HepG2 (cell line): ENCODE results near the gene ZNF174. TPM values are rescaled to one million over a fixed set of nuclear protein-coding genes. Genes with fewer than 3 reads are reported as not detected.

ENCODE experiments used
- ATAC-seq: fragments of 200-7000 bp; cut with Tn5 transposase; 3 replicates; pipeline ENCODE4 v1.9.1; 2020; ENCODE audit warnings: mild to moderate bottlenecking, moderate library complexity
- BruUV-seq: library from RNA; stranded (reverse); fragments of 400-500 nt; replicated peaks from 2 replicates; lab custom pipeline; 2021; lab: Mats Ljungman, UMichigan
- CTCF ChIA-PET: fragments of 300-600 bp; formaldehyde crosslinking; extraction: SDS; loops from one replicate; lab custom pipeline; 2021; ENCODE audit warnings: low total read pairs, inconsistent platforms, low intra/inter-chr PET ratio; lab: Yijun Ruan, JAX
- POLR2A ChIA-PET: fragments of 350-600 bp; sonication (Branson Sonifier 250); formaldehyde crosslinking; loops from one replicate; lab custom pipeline; 2020; ENCODE audit warnings: antibody characterized with exemption, inconsistent platforms; lab: Yijun Ruan, JAX
- DNase-seq: peaks from one replicate; pipeline ENCODE4 v3.0.0-alpha.2; 2015; ENCODE audit warnings: low spot score
- FAIRE-seq: peaks from 3 replicates; lab custom pipeline; 2011; peaks lifted over from hg19 to GRCh38; lab: Jason Lieb, UNC
- H2AFZ ChIP-seq: one replicate; pipeline ENCODE4 v1.6.1; 2011; ENCODE audit warnings: low read length, inconsistent platforms
- H3K27ac ChIP-seq: fragments of 300-600 bp; 3 replicates; pipeline ENCODE4 v1.8.0; 2011; ENCODE audit warnings: mixed run types, mild to moderate bottlenecking, mixed read lengths, low read length, inconsistent platforms; ENCODE audit not compliant: insufficient read depth; ENCODE audit errors: extremely low read length
- H3K27me3 ChIP-seq, 2 experiments: fragments of 200-600 bp in 1 of 2; 2 replicates in 1 of 2; 3 replicates in 1 of 2; pipeline versions ENCODE4 v1.6.0 to v1.8.0; 2011; ENCODE audit warnings: low read length in 2 of 2, mild to moderate bottlenecking in 2 of 2, moderate library complexity in 2 of 2, inconsistent platforms in 1 of 2; ENCODE audit not compliant: insufficient read depth in 2 of 2, control insufficient read depth in 1 of 2
- H3K36me3 ChIP-seq, 2 experiments: fragments of 200-600 bp in 1 of 2; replicated peaks in 1 of 2; 2 replicates in 1 of 2; 3 replicates in 1 of 2; pipeline versions ENCODE4 v1.5.1 to v1.8.0; 2011; ENCODE audit warnings: low read length in 2 of 2, inconsistent platforms in 1 of 2; ENCODE audit not compliant: insufficient read depth in 2 of 2, control insufficient read depth in 1 of 2
- H3K4me1 ChIP-seq: 2 replicates; pipeline ENCODE4 v1.5.1; 2012; ENCODE audit warnings: low read length, inconsistent platforms; ENCODE audit not compliant: insufficient read depth
- H3K4me2 ChIP-seq: 2 replicates; pipeline ENCODE4 v1.6.0; 2011; ENCODE audit warnings: low read depth, low read length, inconsistent platforms
- H3K4me3 ChIP-seq, 3 experiments: fragments of 200-600 bp in 1 of 3; sonication (generic), shearing (Covaris generic) in 1 of 3; replicated peaks in 1 of 3; 2 replicates each; pipeline ENCODE4 v1.5.1; 2011 to 2016; ENCODE audit warnings: low read length in 3 of 3, inconsistent platforms in 2 of 3, low read depth in 2 of 3, mild to moderate bottlenecking in 2 of 3, control low read depth in 1 of 3, mixed read lengths in 1 of 3; ENCODE audit not compliant: insufficient read depth in 1 of 3
- H3K79me2 ChIP-seq: one replicate; pipeline ENCODE4 v1.6.1; 2011; ENCODE audit warnings: low read length, inconsistent platforms; ENCODE audit not compliant: insufficient read depth
- H3K9ac ChIP-seq: 2 replicates; pipeline ENCODE4 v1.6.0; 2011; ENCODE audit warnings: mild to moderate bottlenecking, low read depth, low read length, inconsistent platforms; ENCODE audit not compliant: insufficient read depth
- H3K9me3 ChIP-seq: 2 replicates; pipeline ENCODE4 v1.5.1; 2012; ENCODE audit warnings: mild to moderate bottlenecking, low read length
- H4K20me1 ChIP-seq: 2 replicates; pipeline ENCODE4 v1.6.0; 2011; ENCODE audit warnings: inconsistent platforms, mild to moderate bottlenecking, low read length, moderate library complexity; ENCODE audit not compliant: insufficient read depth
- AHR ChIP-seq: IDR thresholded peaks from 2 replicates; pipeline ENCODE4 v1.6.1; 2018; ENCODE audit warnings: missing genetic modification reagents, missing compliant biosample characterization
- EEA1 ChIP-seq: sonication (generic); formaldehyde crosslinking; IDR thresholded peaks from 2 replicates; pipeline ENCODE4 v1.5.1; 2020; ENCODE audit warnings: mild to moderate bottlenecking, missing genetic modification reagents, borderline replicate concordance
- ELK4 ChIP-seq: sonication (generic); formaldehyde crosslinking; IDR thresholded peaks from 2 replicates; pipeline ENCODE4 v1.9.0; 2021; ENCODE audit warnings: missing genetic modification reagents, borderline replicate concordance
- ETV5 ChIP-seq: IDR thresholded peaks from 2 replicates; pipeline ENCODE4 v1.6.1; 2018; ENCODE audit warnings: missing biosample characterization, missing genetic modification reagents, inconsistent platforms, borderline replicate concordance
- HMG20A ChIP-seq: IDR thresholded peaks from 2 replicates; pipeline ENCODE4 v1.6.1; 2016; ENCODE audit warnings: borderline replicate concordance
- HNF4G ChIP-seq, 2 experiments: sonication (generic) in 1 of 2; formaldehyde crosslinking in 1 of 2; IDR thresholded peaks; 2 replicates each; pipeline versions ENCODE4 v1.4.0 to v1.6.1; 2011 to 2020; ENCODE audit warnings: borderline replicate concordance in 2 of 2, low read depth in 2 of 2, mild to moderate bottlenecking in 2 of 2, low read length in 1 of 2, missing genetic modification reagents in 1 of 2, moderate library complexity in 1 of 2
- HNRNPL ChIP-seq: fragments of 200-400 bp; formaldehyde crosslinking; IDR thresholded peaks from 2 replicates; pipeline ENCODE4 v1.6.1; 2017; ENCODE audit warnings: mild to moderate bottlenecking, low read depth, low read length
- MNT ChIP-seq: fragments of 450-650 bp; IDR thresholded peaks from 2 replicates; pipeline ENCODE4 v1.6.1; 2016
- MTA1 ChIP-seq: sonication (generic); formaldehyde crosslinking; IDR thresholded peaks from 2 replicates; pipeline ENCODE4 v1.4.0; 2020; ENCODE audit warnings: missing genetic modification reagents, mild to moderate bottlenecking, borderline replicate concordance
- PCBP2 ChIP-seq: fragments of 200-400 bp; formaldehyde crosslinking; optimal IDR thresholded peaks from 2 replicates; pipeline ENCODE3; 2018; ENCODE audit warnings: low read length, low read depth; ENCODE audit not compliant: poor library complexity, severe bottlenecking
- SALL2 ChIP-seq: sonication (generic); formaldehyde crosslinking; IDR thresholded peaks from 2 replicates; pipeline ENCODE4 v1.8.1; 2023; ENCODE audit warnings: mild to moderate bottlenecking, missing genetic modification reagents, inconsistent platforms
- SUZ12 ChIP-seq: fragments of 150-350 bp; IDR thresholded peaks from 2 replicates; pipeline ENCODE4 v1.6.1; 2014; ENCODE audit warnings: low read depth, low read length
- ZFP91 ChIP-seq: sonication (generic); formaldehyde crosslinking; IDR thresholded peaks from 2 replicates; pipeline ENCODE4 v1.9.0; 2022; ENCODE audit warnings: missing genetic modification reagents, mild to moderate bottlenecking, borderline replicate concordance
- ZNF251 ChIP-seq: sonication (generic); formaldehyde crosslinking; IDR thresholded peaks from 2 replicates; pipeline ENCODE4 v1.9.0; 2021; ENCODE audit warnings: mild to moderate bottlenecking, missing genetic modification reagents
- ZNF558 ChIP-seq: sonication (generic); formaldehyde crosslinking; IDR thresholded peaks from 2 replicates; pipeline ENCODE4 v1.9.0; 2022; ENCODE audit warnings: mild to moderate bottlenecking, missing genetic modification reagents, borderline replicate concordance
- ZNF562 ChIP-seq: sonication (generic); formaldehyde crosslinking; IDR thresholded peaks from 2 replicates; pipeline ENCODE4 v1.8.0; 2022; ENCODE audit warnings: missing genetic modification reagents, borderline replicate concordance
- ZNF773 ChIP-seq: sonication (generic); formaldehyde crosslinking; IDR thresholded peaks from 2 replicates; pipeline ENCODE4 v1.4.0; 2020; ENCODE audit warnings: missing genetic modification reagents, borderline replicate concordance
- ZSCAN22 ChIP-seq: sonication (generic); formaldehyde crosslinking; IDR thresholded peaks from 2 replicates; pipeline ENCODE4 v1.4.0; 2020; ENCODE audit warnings: mild to moderate bottlenecking, missing genetic modification reagents
- WGBS: methylation state at CpG from one replicate; pipeline ENCODE4 v1.1.6; 2017; ENCODE audit warnings: low lambda C conversion rate; 5-methylcytosine and 5-hydroxymethylcytosine counted together
- in situ Hi-C: cut with HindIII; loops from 2 replicates; pipeline ENCODE4 v1.10.0; 2017; ENCODE audit warnings: low pct_unique_long_range_greater_than_20kb; ENCODE audit not compliant: extremely low pct_ligation_motif_present
- intact Hi-C: fragments of 100-400 bp; cut with micrococcal nuclease; formaldehyde crosslinking; loops from one replicate; pipeline ENCODE4 v1.10.0; 2022; ENCODE audit not compliant: unreplicated experiment
- polyA plus RNA-seq, 8 experiments: library from polyadenylated mRNA; depleted of rRNA in 3 of 8; stranded (reverse) in 7 of 8; unstranded in 1 of 8; fragments of >200 nt; fragmentation: Illumina TruSeq in 4 of 8; extraction: Trizol in 4 of 8; gene quantifications; 2 replicates each; pipeline versions ENCODE4 v1.2.1 to v1.2.3, GENCODE V29; 2011 to 2016; ENCODE audit warnings: low read depth in 4 of 8, missing spikeins in 1 of 8, mixed read lengths in 1 of 8; ENCODE audit not compliant: insufficient read depth in 1 of 8
- total RNA-seq, 5 experiments: library from RNA; depleted of rRNA; stranded (reverse); fragments of >200 nt; fragmentation: Illumina TruSeq; extraction: Trizol; gene quantifications; 2 replicates each; pipeline ENCODE4 v1.2.3, GENCODE V29; 2016; ENCODE audit warnings: low read depth in 1 of 5

The ZNF174 gene
- total and polyA plus RNA-seq, 2 of the 13 experiments (the other 11 are each of a cell fraction or from before 2014, with no cell fraction given): 8.3 to 10.6 TPM

DNA sequence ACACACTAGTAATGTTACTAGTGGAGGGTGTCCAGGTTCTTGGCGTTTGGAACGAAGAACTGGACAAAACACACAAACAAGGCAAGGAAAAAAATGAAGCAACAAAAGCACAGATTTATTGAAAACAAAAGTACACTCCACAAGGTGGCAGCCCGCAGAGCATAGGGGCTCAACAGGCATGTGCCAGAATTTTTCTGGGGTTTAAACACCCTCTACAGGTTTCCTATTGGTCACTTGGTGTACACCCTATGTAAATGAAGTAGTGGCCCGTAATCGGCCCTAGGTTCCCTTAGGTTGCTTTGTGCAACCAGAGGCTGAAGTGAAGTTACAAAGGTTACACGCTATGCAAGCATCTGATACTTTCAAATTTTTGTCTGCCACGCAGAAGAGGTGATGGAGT lies 37.2 kb upstream of the ZNF174 start (continued):
- TF ChIP-seq ZFP91 (CRISPR knock-in tag) (no peak), HMG20A (CRISPR knock-in tag) (no peak)

DNA sequence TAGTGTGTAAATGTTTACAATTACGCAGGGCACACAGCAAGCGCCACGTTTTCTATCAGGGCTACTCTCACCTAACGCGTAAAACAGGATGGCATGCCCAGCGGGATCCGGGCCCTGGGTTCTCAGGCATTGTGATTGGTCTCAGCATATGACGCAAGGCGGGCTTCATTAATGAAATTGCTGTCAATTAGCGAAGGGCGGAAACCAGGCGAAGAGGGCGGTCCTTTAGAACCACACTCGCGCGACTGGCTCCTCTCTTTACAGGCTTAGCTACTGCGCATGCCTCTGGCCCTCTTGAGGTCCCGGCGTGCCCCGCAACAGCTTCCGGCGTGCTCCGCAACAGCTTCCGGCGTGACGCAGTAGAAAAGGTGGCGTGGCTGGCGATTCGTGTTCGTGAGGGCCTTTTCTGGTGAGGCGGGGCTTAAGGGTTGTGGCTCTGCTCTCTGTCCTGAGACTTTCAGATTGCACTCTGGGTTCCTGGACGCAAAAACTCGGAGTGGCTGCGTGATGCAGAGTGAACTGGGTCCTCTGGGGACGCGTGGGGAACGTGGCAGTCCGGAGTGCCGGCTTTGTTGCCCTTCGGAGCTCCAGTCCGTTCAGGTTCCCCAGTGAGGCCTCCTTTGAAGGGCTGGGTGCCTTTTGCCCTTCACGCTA lies 36.1 kb upstream of the ZNF174 start:
- ATAC-seq (peak; percentile 87), FAIRE-seq (peak; percentile 86), DNase-seq (peak; percentile 94)
- Histone ChIP-seq H3K9ac (peak overlapping the region; percentile 94), H3K79me2 (peaks cover 6% of the 10 kb centered on the region), H4K20me1 (no peaks in the 10 kb centered on the region), H2AFZ (peak overlapping the region; percentile 29), H3K27me3 (peaks cover 0 to 13% of the 10 kb centered on the region in 2 experiments; a peak in 2 of 5 replicates), H3K9me3 (no peaks in the 10 kb centered on the region), H3K27ac (peak overlapping the region; percentile 93), H3K4me3 (peak overlapping the region; percentile 74 to 79 (median 75); a peak in 5 of 6 replicates), H3K36me3 (no peaks in the 10 kb centered on the region), H3K4me1 (peaks cover 20% of the 10 kb centered on the region), H3K4me2 (peak overlapping the region; percentile 81)
- POLR2A ChIA-PET: interaction anchor here (0.7 to 3.0 kb wide), 15 partner anchors 9 to 214 kb away, joined by 3 to 28 read pairs (median 4); partner anchors contain the start of genes CLUAP1, NAA60, OR2C1 and ZNF174
- intact Hi-C loops (loop anchor here (1.0 kb wide), 1 partner anchor 83 kb away; no protein-coding TSS in a partner anchor), in situ Hi-C loops (no loop called here)
- no TSS peak for BruUV-seq
- CTCF ChIA-PET: interaction anchor here (0.7 to 1.3 kb wide), 3 partner anchors 98 to 136 kb away, joined by 3 read pairs; partner anchors contain the start of gene CLUAP1
- 43% methylated on average over 26 of the region's 42 CpGs for WGBS
- TF ChIP-seq HNRNPL (no peak), MTA1 (0 out of 2 replicates have a peak, but pooled peaks have one; percentile 31), EEA1 (CRISPR knock-in tag) (no peak), PCBP2 (no peak), SALL2 (CRISPR knock-in tag) (no peak), ZNF773 (CRISPR knock-in tag) (no peak), HNF4G (IDR thresholded peaks at IDR 0.05; ENCODE audit: borderline replicate concordance, low read depth, low read length) (no peak), HNF4G (CRISPR knock-in tag; IDR thresholded peaks at IDR 0.05; ENCODE audit: borderline replicate concordance, low read depth) (no peak), ZSCAN22 (no peak), ZNF558 (no peak), AHR (no peak; the same call in 1 of the 2 replicates), ELK4 (CRISPR knock-in tag) (no peak), ZNF251 (CRISPR knock-in tag) (no peak), SUZ12 (no peak), MNT (peak; percentile 45), ETV5 (CRISPR knock-in tag) (no peak), ZNF562 (CRISPR knock-in tag) (no peak)
